ENCODE data around the gene GUCA1C.

DNA sequence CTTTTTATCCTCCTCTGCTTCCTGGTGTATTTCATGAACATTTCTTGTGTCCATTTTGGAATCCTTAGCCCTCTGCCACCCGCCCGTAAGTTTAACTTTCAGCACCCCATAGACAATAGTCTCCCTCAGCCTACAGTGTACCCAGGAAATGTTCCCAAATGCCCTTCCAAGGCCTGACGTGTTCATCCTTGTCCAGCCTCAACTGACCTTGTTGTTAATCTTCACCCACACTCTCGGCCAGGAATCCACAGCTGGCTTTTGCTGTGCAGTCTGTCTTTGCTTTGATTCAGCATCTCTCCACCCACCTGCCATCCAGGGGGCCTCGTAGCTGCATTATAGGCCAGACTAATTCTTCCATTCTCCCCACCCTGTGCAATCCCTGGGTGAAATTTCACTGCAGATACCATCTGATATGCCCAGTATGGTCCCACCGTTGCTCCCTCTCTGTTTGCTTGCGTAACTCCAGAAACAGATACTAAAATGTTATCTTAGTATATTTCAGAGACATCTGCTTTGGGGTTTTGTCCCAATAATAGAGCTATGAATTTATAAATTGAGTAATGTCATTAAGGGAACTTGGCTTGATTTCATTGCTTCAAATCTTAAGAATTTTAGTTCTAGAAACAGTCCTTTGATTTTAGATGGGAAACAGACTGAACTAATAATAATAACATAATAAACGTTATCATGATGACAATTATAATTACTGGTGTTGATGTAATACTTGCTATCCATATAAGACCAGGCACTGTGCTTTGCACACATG lies 16.6 kb downstream of the GUCA1C start:
- no peak for TF ChIP-seq SUZ12 (IDR thresholded peaks at IDR 0.05)
- no peak for TF ChIP-seq FOXK2 (IDR thresholded peaks at IDR 0.05)
- no peak for TF ChIP-seq SP1 (IDR thresholded peaks at IDR 0.05)
- no peak for TF ChIP-seq NFRKB (IDR thresholded peaks at IDR 0.05)
- no peak for TF ChIP-seq ARNT (IDR thresholded peaks at IDR 0.05)
- TF ChIP-seq CTBP1 (IDR thresholded peaks at IDR 0.05; ENCODE audit: borderline replicate concordance) = no peak
- no peak for TF ChIP-seq ZNF384 (IDR thresholded peaks at IDR 0.05)
- TF ChIP-seq BHLHE40 (IDR thresholded peaks at IDR 0.05; ENCODE audit: borderline replicate concordance) = no peak
- TF ChIP-seq, protein P1, sequence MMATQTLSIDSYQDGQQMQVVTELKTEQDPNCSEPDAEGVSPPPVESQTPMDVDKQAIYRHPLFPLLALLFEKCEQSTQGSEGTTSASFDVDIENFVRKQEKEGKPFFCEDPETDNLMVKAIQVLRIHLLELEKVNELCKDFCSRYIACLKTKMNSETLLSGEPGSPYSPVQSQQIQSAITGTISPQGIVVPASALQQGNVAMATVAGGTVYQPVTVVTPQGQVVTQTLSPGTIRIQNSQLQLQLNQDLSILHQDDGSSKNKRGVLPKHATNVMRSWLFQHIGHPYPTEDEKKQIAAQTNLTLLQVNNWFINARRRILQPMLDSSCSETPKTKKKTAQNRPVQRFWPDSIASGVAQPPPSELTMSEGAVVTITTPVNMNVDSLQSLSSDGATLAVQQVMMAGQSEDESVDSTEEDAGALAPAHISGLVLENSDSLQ (IDR thresholded peaks at IDR 0.05) = no peak
- TF ChIP-seq FOXM1 (IDR thresholded peaks at IDR 0.05; ENCODE audit: borderline replicate concordance) = no peak
- no peak for TF ChIP-seq FOXA1 (IDR thresholded peaks at IDR 0.05)
- no peak for TF ChIP-seq ELF4 (IDR thresholded peaks at IDR 0.05)

Data from HEK293T (cell line).